Measurements from ENCODE around the gene ABLIM1.

DNA sequence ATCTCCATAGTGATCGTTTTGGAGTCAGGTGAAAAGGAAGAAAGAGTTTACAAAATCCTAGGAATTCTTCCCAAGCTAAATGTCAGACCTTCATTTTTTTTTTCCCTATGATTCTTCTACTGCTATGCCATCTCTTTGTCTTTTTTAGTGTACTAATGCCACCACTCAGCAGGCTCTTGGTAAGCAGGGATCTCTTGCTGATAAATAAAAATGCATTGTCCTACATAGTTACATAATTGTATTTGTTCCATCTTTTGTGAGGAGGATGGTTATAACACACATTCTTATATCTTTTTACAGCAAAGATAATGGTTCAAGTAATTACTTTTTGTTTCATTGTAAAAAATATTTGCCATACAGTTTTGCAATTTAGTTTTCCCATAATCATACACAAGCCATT lies 217.0 kb downstream of the ABLIM1 start:
- TF ChIP-seq, protein P1, sequence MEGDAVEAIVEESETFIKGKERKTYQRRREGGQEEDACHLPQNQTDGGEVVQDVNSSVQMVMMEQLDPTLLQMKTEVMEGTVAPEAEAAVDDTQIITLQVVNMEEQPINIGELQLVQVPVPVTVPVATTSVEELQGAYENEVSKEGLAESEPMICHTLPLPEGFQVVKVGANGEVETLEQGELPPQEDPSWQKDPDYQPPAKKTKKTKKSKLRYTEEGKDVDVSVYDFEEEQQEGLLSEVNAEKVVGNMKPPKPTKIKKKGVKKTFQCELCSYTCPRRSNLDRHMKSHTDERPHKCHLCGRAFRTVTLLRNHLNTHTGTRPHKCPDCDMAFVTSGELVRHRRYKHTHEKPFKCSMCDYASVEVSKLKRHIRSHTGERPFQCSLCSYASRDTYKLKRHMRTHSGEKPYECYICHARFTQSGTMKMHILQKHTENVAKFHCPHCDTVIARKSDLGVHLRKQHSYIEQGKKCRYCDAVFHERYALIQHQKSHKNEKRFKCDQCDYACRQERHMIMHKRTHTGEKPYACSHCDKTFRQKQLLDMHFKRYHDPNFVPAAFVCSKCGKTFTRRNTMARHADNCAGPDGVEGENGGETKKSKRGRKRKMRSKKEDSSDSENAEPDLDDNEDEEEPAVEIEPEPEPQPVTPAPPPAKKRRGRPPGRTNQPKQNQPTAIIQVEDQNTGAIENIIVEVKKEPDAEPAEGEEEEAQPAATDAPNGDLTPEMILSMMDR (IDR thresholded peaks at IDR 0.05 in 8 of 11, conservative IDR thresholded peaks at IDR 0.05 in 3 of 11) = no peak
- TF ChIP-seq POLR2A (IDR thresholded peaks at IDR 0.05) (no peak), POLR2AphosphoS5 (IDR thresholded peaks at IDR 0.05) (no peak)
